SH-SY5Y (cell line): ENCODE data around the gene TEDDM1.

Experiments
- GATA2 ChIP-seq: IDR thresholded peaks from 2 replicates; pipeline ENCODE4 v1.6.1; 2011; ENCODE audit warnings: mild to moderate bottlenecking, low read depth, low read length
- GATA3 ChIP-seq: IDR thresholded peaks from 2 replicates; pipeline ENCODE4 v1.6.1; 2011; ENCODE audit warnings: low read depth, mild to moderate bottlenecking, low read length, moderate library complexity

DNA sequence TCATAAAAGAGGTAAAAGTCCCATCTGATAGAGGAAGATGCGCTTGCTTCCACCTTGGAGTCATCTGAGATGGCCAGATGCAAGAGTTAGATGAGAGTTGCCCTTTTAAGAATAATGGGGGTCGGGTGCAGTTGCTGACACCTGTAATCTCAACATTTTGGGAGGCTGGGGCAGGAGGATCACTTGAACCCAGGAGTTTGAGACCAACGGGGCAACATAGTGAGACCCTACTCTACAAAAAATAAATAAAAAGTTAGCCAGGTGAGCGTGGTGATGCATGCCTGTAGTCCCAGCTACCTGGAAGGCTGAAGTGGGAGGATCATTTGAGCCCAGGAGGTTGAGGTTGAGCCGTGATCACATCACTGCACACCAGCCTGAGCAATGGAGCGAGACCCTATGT, 13.5 kb upstream of the TEDDM1 start:
- TF ChIP-seq GATA2 (no peak), GATA3 (no peak)
